Heart left ventricle (tissue), 16 donors: ENCODE measurements around the gene NPHP4. TPM values are rescaled to one million over a fixed set of nuclear protein-coding genes. Genes with fewer than 3 reads are reported as not detected.

Source experiments
- ATAC-seq, 4 donors: fragments of 200-7000 bp; cut with Tn5 transposase; one replicate each; pipeline ENCODE4 v1.9.1; 2020 to 2022; ENCODE audit warnings: moderate library complexity in 4 of 4, mild to moderate bottlenecking in 3 of 4, moderate number of reproducible peaks in 1 of 4
- DNase-seq, 5 donors: peaks; one replicate each; pipeline ENCODE4 v3.0.0-alpha.2; 2020
- H3K27ac ChIP-seq, 12 donors: fragments of 200-600 bp; sonication (generic) in 4 of 12; one replicate each; pipeline versions ENCODE4 v1.5.0 to v1.8.0; 2016 to 2022; ENCODE audit warnings: mild to moderate bottlenecking in 2 of 12
- H3K27me3 ChIP-seq, 9 donors: fragments of 200-600 bp; sonication (generic) in 2 of 9; one replicate each; pipeline versions ENCODE4 v1.5.1 to v1.8.0; 2016 to 2022; ENCODE audit warnings: mild to moderate bottlenecking in 3 of 9
- H3K36me3 ChIP-seq, 9 donors: fragments of 200-600 bp; sonication (generic) in 2 of 9; one replicate each; pipeline versions ENCODE4 v1.5.0 to v1.8.0; 2018 to 2022; ENCODE audit warnings: mild to moderate bottlenecking in 2 of 9
- H3K4me1 ChIP-seq, 12 donors: fragments of 200-600 bp; sonication (generic) in 4 of 12; one replicate each; pipeline versions ENCODE4 v1.5.0 to v1.8.0; 2016 to 2022; ENCODE audit warnings: mild to moderate bottlenecking in 3 of 12
- H3K4me3 ChIP-seq, 12 donors: fragments of 200-600 bp; sonication (generic) in 4 of 12; one replicate each; pipeline versions ENCODE4 v1.5.0 to v1.8.0; 2017 to 2022; ENCODE audit warnings: mild to moderate bottlenecking in 9 of 12, moderate library complexity in 4 of 12
- H3K9me3 ChIP-seq, 12 donors: fragments of 200-600 bp; sonication (generic) in 4 of 12; one replicate each; pipeline versions ENCODE4 v1.5.0 to v1.8.0; 2016 to 2022; ENCODE audit warnings: mild to moderate bottlenecking in 1 of 12
- POLR2A ChIP-seq, 2 donors: fragments of 450-650 bp; IDR thresholded peaks; one replicate each; pipeline ENCODE4 v1.6.1; 2017; ENCODE audit warnings: antibody characterized with exemption in 2 of 2, mild to moderate bottlenecking in 2 of 2, moderate library complexity in 2 of 2
- WGBS, 4 donors: extraction: QIAGEN DNeasy Blood & Tissue Kit in 2 of 4; methylation state at CpG; one replicate each; pipeline versions ENCODE4 v1.1.5 to v1.1.7; 2013 to 2018; 5-methylcytosine and 5-hydroxymethylcytosine counted together
- intact Hi-C, 10 donors: fragments of 100-400 bp; cut with DNase I; formaldehyde crosslinking; loops; one replicate each; pipeline versions ENCODE4 v1.11.1 to v1.14.2; 2022
- polyA plus RNA-seq, 2 donors: library from polyadenylated mRNA; stranded (reverse); fragments of 200-250 nt; gene quantifications; one replicate each; pipeline ENCODE4 v1.2.3, GENCODE V29; 2013
- total RNA-seq, 9 donors: library from RNA; depleted of rRNA in 2 of 9; stranded (reverse); fragments of >200 nt in 2 of 9; fragmentation: NEBNext Ultra II Directional in 3 of 9; extraction: Animal tissue kit (Norgen Biotek cat#: 25700) in 3 of 9; gene quantifications; one replicate each; pipeline versions ENCODE4 v1.1.0 to v1.2.4, GENCODE V29; 2016 to 2023
- TF ChIP-seq, protein P1 (sequence below), 12 donors: fragments of 200-600 bp; sonication (generic) in 4 of 12; IDR thresholded peaks; one replicate each; pipeline versions ENCODE4 v1.5.0 to v1.8.0; 2018 to 2022; ENCODE audit warnings: antibody characterized with exemption in 12 of 12, mild to moderate bottlenecking in 5 of 12
- donor health status: ischemic (EF 13 %, LVEDD 7.1; RV severe dilation, severe dysfunction).
- donor health status: healthy with polysubstance abuse.
- donor health status: DM: no; HTN: yes; CAD: no.
- donor health status: DM: no; HTN: no; CAD: no.
- donor health status: ischemic (EF 25% LVEDD 6.9; RV normal size, moderate dysfunction).
- donor health status: ischemic (EF 25% LVEDD 5.7; RV mildly dilated, moderate dysfunction).
- donor health status: healthy.
- donor health status: DM: yes; HTN: yes; CAD: no.
- donor health status: ischemic (EF 35%, LVEDD 5.7; RV mildly dilated, moderate dysfunction).
- donor health status: nonischemic (EF 11% LVEDD 7.7; RV severe dilation, severe dysfunction).
- donor health status: DM: yes; HTN: yes; CAD: no.
- donor health status: PGD.
- donor health status: ischemic (EF 29% LVEDD 5.4; RV normal size, mild dysfunction).
- donor health status: nonischemic (EF 23%, LVEDD 6.1; RV moderate dilation, normal function).

Gene NPHP4
- total and polyA plus RNA-seq, 11 donors = 2.1 to 6.3 (median 3.1) TPM

DNA sequence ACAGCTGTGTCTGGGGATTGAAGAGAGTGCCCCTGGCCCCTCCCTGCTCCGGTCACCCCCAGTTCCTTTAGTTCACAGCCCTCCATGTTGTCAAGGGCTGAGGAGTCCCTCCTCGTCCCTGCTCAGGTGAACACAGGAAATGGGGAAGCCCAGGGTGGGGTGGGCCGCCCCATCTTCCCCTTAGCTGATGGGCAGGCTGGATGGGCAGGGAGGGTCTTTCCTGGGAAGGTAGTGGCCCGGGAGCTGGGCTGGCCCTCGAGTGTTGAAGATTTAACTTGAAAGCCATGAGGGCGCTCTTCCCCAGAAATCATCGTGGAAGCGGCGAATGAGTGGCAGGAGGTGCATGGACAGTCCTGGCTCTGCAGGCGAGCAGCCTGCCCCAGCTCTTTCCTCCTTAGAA is 18.3 kb upstream of the NPHP4 start:
- Histone ChIP-seq H3K4me1 (peaks cover 0 to 38% (median 18%) of the 10 kb centered on the region in 12 donors), H3K4me3 (no peak overlapping the region), H3K27me3 (no peaks in the 10 kb centered on the region), H3K27ac (peak overlapping the region in 1 of 12 donors; percentile 16), H3K9me3 (no peaks in the 10 kb centered on the region), H3K36me3 (no peaks in the 10 kb centered on the region)
- intact Hi-C loops = no loop called here
- no peak for ATAC-seq
- WGBS, 4 donors = 85 to 87% (median 86%) methylated on average over 10 of the region's 10 CpGs
- no peak for TF ChIP-seq POLR2A (IDR thresholded peaks at IDR 0.05)
- TF ChIP-seq, protein P1, sequence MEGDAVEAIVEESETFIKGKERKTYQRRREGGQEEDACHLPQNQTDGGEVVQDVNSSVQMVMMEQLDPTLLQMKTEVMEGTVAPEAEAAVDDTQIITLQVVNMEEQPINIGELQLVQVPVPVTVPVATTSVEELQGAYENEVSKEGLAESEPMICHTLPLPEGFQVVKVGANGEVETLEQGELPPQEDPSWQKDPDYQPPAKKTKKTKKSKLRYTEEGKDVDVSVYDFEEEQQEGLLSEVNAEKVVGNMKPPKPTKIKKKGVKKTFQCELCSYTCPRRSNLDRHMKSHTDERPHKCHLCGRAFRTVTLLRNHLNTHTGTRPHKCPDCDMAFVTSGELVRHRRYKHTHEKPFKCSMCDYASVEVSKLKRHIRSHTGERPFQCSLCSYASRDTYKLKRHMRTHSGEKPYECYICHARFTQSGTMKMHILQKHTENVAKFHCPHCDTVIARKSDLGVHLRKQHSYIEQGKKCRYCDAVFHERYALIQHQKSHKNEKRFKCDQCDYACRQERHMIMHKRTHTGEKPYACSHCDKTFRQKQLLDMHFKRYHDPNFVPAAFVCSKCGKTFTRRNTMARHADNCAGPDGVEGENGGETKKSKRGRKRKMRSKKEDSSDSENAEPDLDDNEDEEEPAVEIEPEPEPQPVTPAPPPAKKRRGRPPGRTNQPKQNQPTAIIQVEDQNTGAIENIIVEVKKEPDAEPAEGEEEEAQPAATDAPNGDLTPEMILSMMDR (IDR thresholded peaks at IDR 0.05) = no peak
- peak in 2 of 5 donors; percentile 13 to 24 for DNase-seq

DNA sequence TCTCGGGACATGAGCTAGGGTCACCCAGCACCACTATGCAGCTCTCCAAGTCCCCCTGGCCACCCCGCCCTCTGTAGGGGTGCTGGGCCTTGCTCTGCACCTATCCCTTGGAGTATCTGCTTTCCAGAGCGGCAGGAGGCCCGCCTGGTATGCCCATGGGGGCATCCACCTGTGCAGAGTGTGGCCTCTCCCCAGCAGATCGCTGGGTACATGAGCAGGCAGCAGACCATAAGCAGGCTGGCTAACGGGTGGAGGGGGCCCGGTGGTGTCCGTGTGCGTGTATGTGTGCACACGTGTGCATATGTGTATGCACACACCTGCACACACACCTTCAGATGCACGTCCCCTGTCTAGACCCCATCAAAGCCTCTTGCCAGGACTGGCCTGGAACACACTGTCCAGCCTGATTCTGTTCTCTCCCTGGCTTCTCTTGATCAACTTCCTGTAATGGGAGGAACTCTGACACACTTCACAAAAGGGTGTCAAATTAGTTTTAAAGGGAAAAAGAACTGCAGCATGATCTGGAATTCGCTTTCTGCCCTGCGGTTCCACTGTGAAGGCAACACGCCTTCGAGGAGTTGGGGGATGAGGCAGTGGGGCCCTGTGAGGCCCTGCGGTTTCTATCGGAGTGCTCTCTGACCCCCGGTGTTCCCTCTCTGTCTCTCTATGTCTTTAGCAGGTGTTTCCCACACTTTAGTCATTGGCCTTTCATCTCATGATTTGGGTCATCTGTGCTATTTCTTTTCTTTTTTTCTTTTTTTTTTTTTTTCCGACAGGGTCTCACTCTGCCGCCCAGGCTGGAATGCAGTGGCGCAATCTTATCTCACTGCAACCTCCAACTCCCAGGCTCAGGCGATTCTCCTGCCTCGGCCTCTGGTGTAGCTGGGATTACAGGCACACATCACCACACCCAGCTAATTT is 17.2 kb upstream of the NPHP4 start:
- DNase-seq (peak in 2 of 5 donors; percentile 15 to 52), ATAC-seq (no peak)
- Histone ChIP-seq H3K9me3 (no peaks in the 10 kb centered on the region), H3K36me3 (no peaks in the 10 kb centered on the region), H3K27ac (no peak overlapping the region), H3K4me1 (peaks cover 0 to 32% (median 15%) of the 10 kb centered on the region in 12 donors), H3K4me3 (no peak overlapping the region), H3K27me3 (no peaks in the 10 kb centered on the region)
- WGBS, 4 donors = 84 to 91% (median 87%) methylated on average over 23 of the region's 23 CpGs
- TF ChIP-seq, protein P1 (IDR thresholded peaks at IDR 0.05) = no peak
- no peak for TF ChIP-seq POLR2A (IDR thresholded peaks at IDR 0.05)
- intact Hi-C loops = no loop called here

DNA sequence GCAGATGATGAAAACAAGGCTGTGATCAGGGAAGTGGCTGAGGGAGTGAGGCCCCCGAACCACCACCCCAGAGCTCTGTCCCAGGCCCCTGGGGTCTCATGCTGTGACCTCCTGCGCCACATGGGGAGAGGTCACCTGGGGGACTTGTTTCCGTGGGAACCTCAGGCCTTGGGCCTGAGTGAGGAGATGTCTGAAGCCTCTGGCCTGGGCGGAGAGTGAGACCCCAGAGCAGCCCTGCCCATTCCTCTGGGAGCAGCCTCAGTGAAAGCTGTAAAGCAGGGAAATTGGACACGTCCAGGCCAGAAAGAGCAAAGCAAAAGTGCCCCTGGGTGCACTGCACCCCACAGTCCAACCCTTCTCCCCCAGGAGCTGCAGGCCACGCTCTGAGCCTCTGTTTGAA is 16.5 kb upstream of the NPHP4 start:
- TF ChIP-seq, protein P1 (IDR thresholded peaks at IDR 0.05) = no peak
- TF ChIP-seq POLR2A (IDR thresholded peaks at IDR 0.05) = no peak
- WGBS, 4 donors = 75 to 82% (median 77%) methylated on average over 6 of the region's 6 CpGs
- ATAC-seq = no peak

DNA sequence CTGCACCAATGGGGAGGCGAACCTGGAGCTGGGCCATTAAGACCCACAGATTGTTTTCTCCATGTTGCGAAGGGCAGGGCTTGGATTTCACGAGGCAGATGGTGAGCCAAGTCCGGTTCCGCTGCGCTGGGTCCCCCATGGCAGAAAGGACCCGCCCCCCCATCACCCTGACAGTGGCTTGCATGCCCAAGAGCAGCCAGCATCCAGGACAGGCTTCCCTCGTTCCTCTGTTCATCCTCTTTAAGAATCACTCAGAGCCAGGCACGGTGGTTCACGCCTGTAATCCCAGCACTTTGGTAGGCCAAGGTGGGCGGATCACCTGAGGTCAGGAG is 15.8 kb upstream of the NPHP4 start:
- DNase-seq (peak in 2 of 5 donors; percentile 25 to 39), ATAC-seq (no peak)
- Histone ChIP-seq H3K9me3 (no peaks in the 10 kb centered on the region), H3K36me3 (no peaks in the 10 kb centered on the region), H3K27ac (no peak overlapping the region), H3K27me3 (no peaks in the 10 kb centered on the region), H3K4me1 (peaks cover 0 to 25% (median 10%) of the 10 kb centered on the region in 12 donors), H3K4me3 (no peak overlapping the region)
- intact Hi-C loops = no loop called here
- 91 to 96% (median 94%) methylated on average over 6 to 11 of the region's 11 CpGs for WGBS, 4 donors
- TF ChIP-seq, protein P1 (IDR thresholded peaks at IDR 0.05) = no peak

More for the DNA sequence above, 16.5 kb upstream of the NPHP4 start:
- Histone ChIP-seq H3K27ac (no peak overlapping the region), H3K9me3 (no peaks in the 10 kb centered on the region), H3K4me3 (no peak overlapping the region), H3K27me3 (no peaks in the 10 kb centered on the region), H3K4me1 (peaks cover 0 to 29% (median 12%) of the 10 kb centered on the region in 12 donors), H3K36me3 (no peaks in the 10 kb centered on the region)
- peak in 1 of 5 donors; percentile 18 for DNase-seq
- intact Hi-C loops = no loop called here
